ENCODE results near the gene CTXN1.

DNA sequence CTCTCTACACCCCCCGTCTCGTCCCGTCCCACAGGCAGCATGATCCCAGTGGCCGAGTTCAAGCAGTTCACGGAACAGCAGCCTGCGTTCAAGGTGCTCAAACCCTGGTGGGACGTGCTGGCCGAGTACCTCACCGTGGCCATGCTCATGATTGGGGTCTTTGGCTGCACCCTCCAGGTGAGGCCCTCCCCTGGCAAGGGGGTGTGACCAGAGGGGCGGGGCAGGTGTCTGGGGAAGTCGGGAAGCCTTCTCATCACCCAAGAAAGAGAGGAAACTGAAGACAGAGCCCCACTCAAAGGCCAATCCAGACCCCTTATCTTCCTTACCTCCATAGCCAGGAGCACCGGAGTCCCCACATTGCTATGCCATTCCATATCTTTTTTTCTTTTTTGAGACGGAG, 30.4 kb downstream of the CTXN1 start:
- TF ChIP-seq, protein P1, sequence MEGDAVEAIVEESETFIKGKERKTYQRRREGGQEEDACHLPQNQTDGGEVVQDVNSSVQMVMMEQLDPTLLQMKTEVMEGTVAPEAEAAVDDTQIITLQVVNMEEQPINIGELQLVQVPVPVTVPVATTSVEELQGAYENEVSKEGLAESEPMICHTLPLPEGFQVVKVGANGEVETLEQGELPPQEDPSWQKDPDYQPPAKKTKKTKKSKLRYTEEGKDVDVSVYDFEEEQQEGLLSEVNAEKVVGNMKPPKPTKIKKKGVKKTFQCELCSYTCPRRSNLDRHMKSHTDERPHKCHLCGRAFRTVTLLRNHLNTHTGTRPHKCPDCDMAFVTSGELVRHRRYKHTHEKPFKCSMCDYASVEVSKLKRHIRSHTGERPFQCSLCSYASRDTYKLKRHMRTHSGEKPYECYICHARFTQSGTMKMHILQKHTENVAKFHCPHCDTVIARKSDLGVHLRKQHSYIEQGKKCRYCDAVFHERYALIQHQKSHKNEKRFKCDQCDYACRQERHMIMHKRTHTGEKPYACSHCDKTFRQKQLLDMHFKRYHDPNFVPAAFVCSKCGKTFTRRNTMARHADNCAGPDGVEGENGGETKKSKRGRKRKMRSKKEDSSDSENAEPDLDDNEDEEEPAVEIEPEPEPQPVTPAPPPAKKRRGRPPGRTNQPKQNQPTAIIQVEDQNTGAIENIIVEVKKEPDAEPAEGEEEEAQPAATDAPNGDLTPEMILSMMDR (IDR thresholded peaks at IDR 0.05; ENCODE audit: poor library complexity), result no peak
- TF ChIP-seq EZH2phosphoT487 (IDR thresholded peaks at IDR 0.05; ENCODE audit: low read depth, severe bottlenecking, unreplicated experiment), result no peak
